GM12873 (cell line): ENCODE results near the gene STX18.

Source experiments
- TF ChIP-seq, protein P1 (sequence below): IDR thresholded peaks from 2 replicates; pipeline ENCODE4 v1.5.1; 2012; ENCODE audit warnings: low read depth, mild to moderate bottlenecking, moderate library complexity, low read length, control low read depth; ENCODE audit not compliant: insufficient read depth; ENCODE audit errors: missing control alignments

STX18 gene

DNA sequence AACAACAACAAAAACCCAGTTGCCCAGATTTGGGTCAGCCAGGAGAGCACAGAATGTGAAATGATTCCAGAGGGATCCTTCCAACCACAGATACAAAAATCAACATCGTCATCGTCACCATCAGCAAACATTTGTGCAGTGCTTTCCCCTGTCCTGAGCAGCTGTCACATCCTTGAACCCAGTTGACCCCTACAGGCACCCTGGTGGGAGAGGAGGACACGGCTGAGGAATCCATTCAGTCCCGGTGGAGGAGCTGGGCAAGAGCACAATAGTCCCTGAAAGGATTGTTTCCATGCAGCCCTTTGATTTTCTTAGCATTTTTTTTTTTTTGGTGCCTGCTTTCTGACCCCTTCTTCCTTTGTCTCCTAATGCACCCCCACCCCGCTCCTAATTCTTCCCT is 37.1 kb upstream of the STX18 start:
- TF ChIP-seq, protein P1, sequence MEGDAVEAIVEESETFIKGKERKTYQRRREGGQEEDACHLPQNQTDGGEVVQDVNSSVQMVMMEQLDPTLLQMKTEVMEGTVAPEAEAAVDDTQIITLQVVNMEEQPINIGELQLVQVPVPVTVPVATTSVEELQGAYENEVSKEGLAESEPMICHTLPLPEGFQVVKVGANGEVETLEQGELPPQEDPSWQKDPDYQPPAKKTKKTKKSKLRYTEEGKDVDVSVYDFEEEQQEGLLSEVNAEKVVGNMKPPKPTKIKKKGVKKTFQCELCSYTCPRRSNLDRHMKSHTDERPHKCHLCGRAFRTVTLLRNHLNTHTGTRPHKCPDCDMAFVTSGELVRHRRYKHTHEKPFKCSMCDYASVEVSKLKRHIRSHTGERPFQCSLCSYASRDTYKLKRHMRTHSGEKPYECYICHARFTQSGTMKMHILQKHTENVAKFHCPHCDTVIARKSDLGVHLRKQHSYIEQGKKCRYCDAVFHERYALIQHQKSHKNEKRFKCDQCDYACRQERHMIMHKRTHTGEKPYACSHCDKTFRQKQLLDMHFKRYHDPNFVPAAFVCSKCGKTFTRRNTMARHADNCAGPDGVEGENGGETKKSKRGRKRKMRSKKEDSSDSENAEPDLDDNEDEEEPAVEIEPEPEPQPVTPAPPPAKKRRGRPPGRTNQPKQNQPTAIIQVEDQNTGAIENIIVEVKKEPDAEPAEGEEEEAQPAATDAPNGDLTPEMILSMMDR, result no peak

DNA sequence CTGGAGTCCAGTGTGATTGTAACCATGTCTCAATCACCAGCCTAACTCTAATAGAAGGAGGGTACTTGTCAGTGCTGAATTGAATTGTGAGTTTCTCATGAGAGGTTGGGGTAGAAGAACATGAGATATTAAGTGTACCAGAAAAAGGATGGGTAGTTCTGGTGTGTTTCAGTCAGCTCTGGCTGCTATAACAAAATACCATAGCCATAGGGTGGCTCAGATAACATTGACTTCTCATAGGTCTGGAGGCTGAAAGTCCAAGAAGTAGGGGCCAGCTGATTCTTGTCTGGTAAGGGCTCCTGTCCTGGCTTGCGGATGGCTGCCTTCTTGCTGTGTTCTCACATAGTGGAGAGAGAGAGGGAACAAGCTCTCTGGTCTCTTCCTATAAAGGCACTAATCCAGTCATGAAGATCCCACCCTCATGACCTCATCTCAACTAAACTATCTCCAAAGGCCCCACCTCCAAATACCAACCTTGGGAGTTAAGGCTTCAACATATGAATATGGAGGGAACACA is 35.6 kb upstream of the STX18 start:
- TF ChIP-seq, protein P1, result no peak

DNA sequence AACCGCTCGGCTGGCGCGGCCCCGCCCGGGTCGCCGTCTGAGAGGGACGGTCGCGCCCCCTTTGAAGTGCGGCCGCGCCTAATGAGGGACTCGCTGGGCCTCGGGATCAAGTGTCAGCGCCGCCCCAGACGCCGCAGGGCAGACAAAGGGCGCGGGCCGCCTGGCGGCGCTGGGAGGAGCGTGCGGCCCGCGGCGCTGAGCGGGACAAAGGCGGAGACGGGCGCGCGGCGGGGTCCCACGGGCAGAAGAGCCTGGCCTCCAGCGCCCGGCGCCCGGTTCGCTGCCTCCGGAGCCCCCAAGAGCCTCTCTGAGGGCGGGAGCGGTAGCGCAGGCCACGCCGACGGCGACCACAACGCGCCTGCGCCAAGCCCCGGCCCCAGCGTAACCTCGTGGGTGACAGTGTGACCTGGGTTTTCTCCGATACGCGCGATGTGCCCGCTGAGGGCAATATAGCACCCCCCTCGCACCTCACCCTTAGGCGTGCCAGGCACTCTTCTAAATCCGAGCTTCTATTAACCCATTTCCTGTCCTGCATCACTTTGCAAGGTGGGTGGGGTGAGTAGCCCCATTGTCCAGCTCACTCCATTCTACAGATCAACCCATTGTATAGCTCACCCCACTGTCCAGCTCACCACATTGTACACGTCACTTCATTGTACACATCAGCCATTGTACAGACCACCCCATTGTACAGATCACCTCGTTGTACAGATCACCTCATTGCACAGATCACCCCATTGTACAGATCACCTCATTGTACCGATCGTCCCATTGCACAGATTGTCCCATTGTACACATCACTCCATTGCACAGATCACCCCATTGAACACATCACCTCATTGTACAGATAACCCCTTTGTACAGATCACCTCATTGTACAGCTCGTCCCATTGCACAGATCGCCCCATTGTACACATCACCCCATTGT is 33.7 kb upstream of the STX18 start:
- TF ChIP-seq, protein P1, result peak; percentile 45

DNA sequence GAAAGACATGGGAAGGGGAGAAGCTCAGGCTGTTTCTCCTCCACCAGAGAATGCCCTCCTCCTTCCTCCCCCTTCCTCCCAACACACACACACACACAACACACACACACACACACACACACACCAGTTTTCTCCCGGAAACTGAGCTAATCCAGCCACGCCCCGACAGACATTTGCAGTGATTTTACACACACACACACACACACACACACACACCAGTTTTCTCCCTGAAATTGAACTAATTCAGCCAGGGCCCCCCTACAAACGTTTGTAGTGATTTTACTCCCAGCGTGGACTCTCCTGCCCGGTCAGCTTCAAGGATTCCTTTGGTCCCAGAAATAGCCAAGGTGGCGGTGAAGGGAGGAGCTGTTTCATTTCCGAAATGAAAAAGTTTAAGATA is 32.9 kb upstream of the STX18 start:
- TF ChIP-seq, protein P1, result no peak

DNA sequence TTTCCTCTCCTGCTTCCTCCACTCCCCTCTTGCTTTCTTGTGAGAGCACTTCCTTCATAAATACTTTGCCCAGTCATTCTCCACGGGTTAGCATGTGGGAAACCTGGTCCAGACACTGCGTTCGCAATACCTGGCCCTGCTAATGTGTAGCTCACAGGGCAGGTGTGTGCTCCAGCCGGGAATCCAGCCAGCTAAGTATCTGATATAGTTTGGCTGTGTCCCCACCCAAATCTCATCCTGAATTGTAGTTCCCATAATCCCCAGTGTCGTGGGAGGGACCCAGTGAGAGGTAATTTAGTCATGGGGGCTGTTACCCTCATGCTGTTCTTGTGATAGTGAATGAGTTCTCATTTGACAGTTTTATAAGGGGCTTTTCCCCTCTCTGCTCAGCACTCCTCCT is 32.2 kb upstream of the STX18 start:
- TF ChIP-seq, protein P1, result no peak

DNA sequence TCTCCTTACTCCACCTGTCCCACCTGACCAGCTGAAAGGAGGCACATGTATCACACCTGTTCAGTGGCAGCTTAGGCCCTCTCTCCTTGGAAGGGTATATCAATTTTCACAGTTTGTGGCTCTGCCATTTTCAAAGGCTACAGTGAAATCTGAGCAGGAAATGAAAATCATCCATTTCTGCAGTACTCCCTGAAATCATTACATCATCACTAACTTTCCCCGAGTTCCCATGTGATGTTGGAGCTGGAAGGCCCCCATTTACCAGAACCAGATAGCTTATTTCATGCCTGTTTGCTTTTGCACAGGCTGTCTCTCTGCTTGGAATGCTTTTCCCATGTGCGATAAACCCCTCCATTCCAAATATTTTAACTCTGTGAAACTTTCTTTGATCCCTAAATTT is 31.0 kb upstream of the STX18 start:
- TF ChIP-seq, protein P1, result no peak

DNA sequence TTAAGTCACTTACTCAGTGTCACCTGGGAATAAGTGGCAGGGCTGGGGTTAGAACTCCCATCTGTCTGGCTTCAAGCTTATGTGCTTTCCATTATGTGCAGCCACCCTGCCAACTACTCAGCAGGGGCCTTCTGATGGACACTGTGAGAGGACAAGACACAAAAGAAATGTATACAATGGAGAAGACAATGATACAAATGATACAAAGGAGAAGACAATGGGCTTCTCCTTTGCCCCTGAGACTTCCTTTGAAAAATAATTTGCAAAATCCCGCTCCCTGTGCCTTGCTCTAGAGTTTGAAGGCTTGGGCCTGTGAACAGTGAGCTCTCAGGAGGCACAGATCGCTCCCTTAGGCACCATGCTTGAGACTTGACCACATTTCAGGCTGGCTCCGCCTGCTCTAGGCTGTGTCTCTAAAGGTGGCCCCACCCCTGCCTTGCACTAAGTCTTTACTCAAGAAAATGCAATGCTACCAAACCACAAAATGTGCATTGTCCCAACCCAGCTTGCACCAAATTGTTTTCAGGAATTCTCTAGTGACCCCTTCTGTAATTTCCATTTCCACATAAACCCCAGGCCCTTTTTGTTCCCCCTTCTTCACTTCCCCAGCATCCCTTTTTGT is 27.1 kb upstream of the STX18 start:
- TF ChIP-seq, protein P1, result no peak
